ENCODE results near the gene OBSCN. TPM values are rescaled to one million over a fixed set of nuclear protein-coding genes. Genes with fewer than 3 reads are reported as not detected.

The OBSCN gene
- total RNA-seq, 1 donor from 2014 or later = 17.5 TPM

- Mint-ChIP-seq H3K4me1 (ENCODE audit: low read depth, unreplicated experiment) (no peaks in the 10 kb centered on the region), H3K36me3 (ENCODE audit: low read depth, unreplicated experiment) (peaks cover 2% of the 10 kb centered on the region), H3K4me3 (ENCODE audit: unreplicated experiment) (no peak overlapping the region), H3K9me3 (ENCODE audit: unreplicated experiment) (no peaks in the 10 kb centered on the region), H3K27me3 (ENCODE audit: low read depth, unreplicated experiment) (peaks cover 30% of the 10 kb centered on the region), H3K27ac (ENCODE audit: unreplicated experiment) (no peak overlapping the region)
- Histone ChIP-seq H3K36me3 (ENCODE audit: insufficient read depth, low read length) (no peaks in the 10 kb centered on the region), H3K4me1 (ENCODE audit: insufficient read depth, low read length) (no peaks in the 10 kb centered on the region), H3K27ac (ENCODE audit: low read depth, low read length) (no peak overlapping the region), H3K9me3 (ENCODE audit: insufficient read depth, low read depth, low read length) (no peaks in the 10 kb centered on the region), H3K4me3 (ENCODE audit: insufficient read depth, low read depth, low read length) (no peak overlapping the region), H3K9ac (ENCODE audit: low read length) (no peak overlapping the region), H4K20me1 (ENCODE audit: insufficient read depth, low read length) (no peaks in the 10 kb centered on the region), H2AFZ (ENCODE audit: low read depth, low read length) (no peak overlapping the region), H3K4me2 (ENCODE audit: low read length) (no peak overlapping the region), H3K27me3 (ENCODE audit: insufficient read depth, low read length) (no peaks in the 10 kb centered on the region), H3K79me2 (ENCODE audit: insufficient read depth, low read length) (no peaks in the 10 kb centered on the region)
- FAIRE-seq (no peak), DNase-seq (ENCODE audit: low read depth) (no peak)
- TF ChIP-seq EZH2 (IDR thresholded peaks at IDR 0.05; ENCODE audit: insufficient read depth, low read length) = no peak
- TF ChIP-seq CTCF (IDR thresholded peaks at IDR 0.05; ENCODE audit: insufficient read depth, low read depth, low read length) = no peak
Observed at GRCh38 chr1:228364706-228365213, 156.9 kb downstream of the OBSCN start.

GRCh38 chr1:228365271-228366061 lies 157.6 kb downstream of the OBSCN start:
- H2AFZ ChIP-seq (ENCODE audit: low read depth, low read length) = no peak overlapping the region
- H3K27ac ChIP-seq (ENCODE audit: low read depth, low read length) = no peak overlapping the region
- H3K9ac ChIP-seq (ENCODE audit: low read length) = no peak overlapping the region
- Mint-ChIP-seq H3K4me3 (ENCODE audit: unreplicated experiment) (no peak overlapping the region), H3K27me3 (ENCODE audit: low read depth, unreplicated experiment) (peaks cover 29% of the 10 kb centered on the region), H3K9me3 (ENCODE audit: unreplicated experiment) (no peaks in the 10 kb centered on the region), H3K27ac (ENCODE audit: unreplicated experiment) (peak overlapping the region; percentile 7), H3K36me3 (ENCODE audit: low read depth, unreplicated experiment) (no peaks in the 10 kb centered on the region), H3K4me1 (ENCODE audit: low read depth, unreplicated experiment) (no peaks in the 10 kb centered on the region)
- no peaks in the 10 kb centered on the region for H3K27me3 ChIP-seq (ENCODE audit: insufficient read depth, low read length)
- no peak overlapping the region for H3K4me3 ChIP-seq (ENCODE audit: insufficient read depth, low read depth, low read length)
- no peaks in the 10 kb centered on the region for H3K79me2 ChIP-seq (ENCODE audit: insufficient read depth, low read length)
- H3K4me1 ChIP-seq (ENCODE audit: insufficient read depth, low read length) = no peaks in the 10 kb centered on the region
- TF ChIP-seq EZH2 (IDR thresholded peaks at IDR 0.05; ENCODE audit: insufficient read depth, low read length) = no peak
- TF ChIP-seq CTCF (IDR thresholded peaks at IDR 0.05; ENCODE audit: insufficient read depth, low read depth, low read length) = no peak
- H3K36me3 ChIP-seq (ENCODE audit: insufficient read depth, low read length) = no peaks in the 10 kb centered on the region
- no peaks in the 10 kb centered on the region for H3K9me3 ChIP-seq (ENCODE audit: insufficient read depth, low read depth, low read length)
- no peaks in the 10 kb centered on the region for H4K20me1 ChIP-seq (ENCODE audit: insufficient read depth, low read length)
- H3K4me2 ChIP-seq (ENCODE audit: low read length) = no peak overlapping the region
- FAIRE-seq (no peak), DNase-seq (ENCODE audit: low read depth) (no peak)
